Nucleus accumbens (tissue), 56 donors: ENCODE results near the gene UBFD1.
A peak's percentile ranks its signal among the peaks of the same experiment; 100 is the strongest.
"Not testable (repeated sequence)": the region's sequence is repeated elsewhere in the genome, so short reads cannot be mapped to it uniquely, and the experiment has no call there.

Experiments
- DNase-seq, 56 donors: peaks; one replicate each; lab custom pipeline; 2025; lab: John Stamatoyannopoulos, UW

The UBFD1 gene, protein sequence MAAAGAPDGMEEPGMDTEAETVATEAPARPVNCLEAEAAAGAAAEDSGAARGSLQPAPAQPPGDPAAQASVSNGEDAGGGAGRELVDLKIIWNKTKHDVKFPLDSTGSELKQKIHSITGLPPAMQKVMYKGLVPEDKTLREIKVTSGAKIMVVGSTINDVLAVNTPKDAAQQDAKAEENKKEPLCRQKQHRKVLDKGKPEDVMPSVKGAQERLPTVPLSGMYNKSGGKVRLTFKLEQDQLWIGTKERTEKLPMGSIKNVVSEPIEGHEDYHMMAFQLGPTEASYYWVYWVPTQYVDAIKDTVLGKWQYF

DNA sequence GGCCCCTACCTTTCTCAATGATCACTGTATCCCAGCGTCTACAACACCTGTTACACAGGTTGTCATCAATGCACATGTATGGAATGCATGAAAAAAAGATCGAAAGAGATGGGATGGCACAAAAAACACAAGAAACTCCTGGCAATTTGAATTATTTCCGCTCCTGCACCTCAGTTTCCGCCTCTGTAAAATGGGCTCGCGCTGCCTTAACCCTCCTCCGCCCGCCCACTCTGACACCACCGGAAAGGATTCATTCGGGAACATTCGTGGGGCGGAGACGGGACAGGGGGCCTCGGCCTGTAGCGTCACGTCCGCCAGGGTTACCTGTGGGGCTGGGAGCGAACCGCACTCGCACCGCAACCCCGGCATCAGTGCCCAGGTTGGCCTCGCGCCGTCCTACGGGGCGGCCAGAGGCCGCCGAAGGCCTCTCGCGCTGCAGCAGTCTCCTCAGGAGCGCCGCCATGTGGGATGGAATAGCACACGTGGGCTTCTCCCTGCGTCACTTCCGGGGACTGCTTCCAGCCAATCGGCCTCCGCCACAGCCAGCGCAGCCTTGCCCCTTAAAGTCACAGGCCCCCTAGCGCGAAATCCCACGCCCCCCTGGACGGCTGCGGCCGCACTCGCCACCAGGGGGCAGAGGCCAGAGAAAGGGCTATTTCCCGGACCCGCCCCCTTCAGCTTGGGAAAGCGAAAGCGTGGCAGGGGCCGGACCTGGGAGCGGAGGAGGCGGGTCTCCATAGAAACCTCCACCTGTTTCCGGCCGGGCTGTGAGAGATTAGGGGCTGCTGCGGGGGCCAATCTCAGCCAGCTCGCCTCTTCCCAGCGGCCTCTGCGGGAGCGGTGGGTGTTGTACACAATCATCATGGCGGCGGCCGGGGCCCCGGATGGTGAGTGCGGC, at the start of gene UBFD1, which contains the start of gene EARS2:
Gene UBFD1 (plus strand): TSS at position 847 of the 898 bp plus-strand sequence. CDS start 16 bp downstream, at position 863.
Gene EARS2 (minus strand): TSS at position 470 of the 898 bp plus-strand sequence. CDS start 7 bp downstream, at position 463.
- DNase-seq, result peak; percentile 65 to 100 (median 96)

DNA sequence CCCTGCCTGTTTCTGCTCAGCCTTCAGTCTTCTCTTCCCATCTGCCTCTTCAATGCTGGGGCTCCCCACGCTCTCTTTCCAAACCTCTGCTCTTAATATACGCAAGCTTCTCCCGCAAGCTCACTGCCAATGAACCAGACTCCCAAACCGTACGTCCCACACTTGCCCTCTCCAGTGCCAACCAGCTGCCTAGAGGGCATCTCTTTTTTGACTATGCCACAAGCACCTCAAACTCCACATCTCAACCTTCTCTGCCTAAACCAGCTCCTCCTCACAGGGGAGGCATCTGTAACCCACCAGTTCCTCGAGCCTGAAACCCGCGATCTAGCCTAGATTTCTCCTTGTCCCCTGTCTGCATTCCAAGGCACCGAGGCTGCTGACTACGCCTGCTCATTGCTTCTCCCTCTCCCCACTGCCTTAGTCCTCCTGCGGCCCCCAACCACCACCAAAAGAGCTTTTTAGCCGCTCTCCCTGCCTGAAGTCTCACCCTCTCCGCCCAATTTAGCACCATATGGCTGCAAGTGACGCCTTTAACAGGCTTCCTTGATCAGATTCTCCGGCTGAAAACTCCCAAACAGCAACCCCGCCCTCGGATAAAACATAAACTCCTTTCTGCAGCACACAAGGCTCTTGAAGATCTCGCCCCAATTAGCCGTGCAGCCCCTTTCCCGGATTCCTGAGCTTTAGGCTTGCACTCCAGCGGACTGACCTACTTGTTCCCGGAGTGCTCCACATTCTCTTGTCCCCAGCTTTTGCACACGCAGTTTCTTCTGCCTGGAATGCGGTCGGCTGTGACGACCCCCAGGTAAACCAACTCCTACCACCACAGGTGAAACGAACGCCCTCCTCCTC, 48.7 kb upstream of the UBFD1 start:
- peak in 21 of 56 donors; percentile 10 to 57 (median 39) for DNase-seq

DNA sequence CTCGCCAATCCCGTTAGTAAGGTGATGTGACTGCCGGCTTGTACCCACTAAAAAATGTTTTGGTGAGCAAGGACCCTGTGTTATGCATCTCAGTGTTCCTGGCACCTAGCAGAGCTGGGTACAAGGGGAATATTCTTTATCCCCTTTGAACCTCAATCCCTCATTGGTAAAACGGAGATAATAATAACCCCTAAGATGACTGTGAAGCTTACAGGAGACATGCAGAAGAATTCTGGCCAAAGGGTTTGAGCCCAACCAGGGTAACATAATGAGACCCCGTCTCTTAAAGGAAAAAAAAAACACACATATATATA, 48.1 kb upstream of the UBFD1 start:
- no peak for DNase-seq

DNA sequence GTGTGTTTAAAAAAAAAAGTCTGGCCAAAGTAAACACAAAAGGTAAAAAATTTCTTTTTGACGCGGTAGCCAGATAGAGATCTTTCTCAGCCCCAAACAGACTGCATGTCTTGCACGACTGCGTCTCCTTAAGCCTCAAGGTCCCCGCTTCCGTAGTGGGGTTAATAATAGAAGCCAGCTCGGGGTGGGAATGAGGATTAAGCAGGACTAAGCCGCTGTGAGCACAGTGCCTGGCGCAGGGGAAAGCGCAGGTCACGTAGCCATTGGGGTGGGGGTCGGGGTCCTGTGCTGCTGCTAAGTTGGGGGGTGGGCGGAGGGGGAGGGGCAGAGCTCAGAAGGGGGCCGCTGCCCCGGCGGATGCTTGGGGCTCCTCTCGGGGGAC, 47.8 kb upstream of the UBFD1 start:
- DNase-seq, result peak in 11 of 56 donors; percentile 5 to 61 (median 32)

DNA sequence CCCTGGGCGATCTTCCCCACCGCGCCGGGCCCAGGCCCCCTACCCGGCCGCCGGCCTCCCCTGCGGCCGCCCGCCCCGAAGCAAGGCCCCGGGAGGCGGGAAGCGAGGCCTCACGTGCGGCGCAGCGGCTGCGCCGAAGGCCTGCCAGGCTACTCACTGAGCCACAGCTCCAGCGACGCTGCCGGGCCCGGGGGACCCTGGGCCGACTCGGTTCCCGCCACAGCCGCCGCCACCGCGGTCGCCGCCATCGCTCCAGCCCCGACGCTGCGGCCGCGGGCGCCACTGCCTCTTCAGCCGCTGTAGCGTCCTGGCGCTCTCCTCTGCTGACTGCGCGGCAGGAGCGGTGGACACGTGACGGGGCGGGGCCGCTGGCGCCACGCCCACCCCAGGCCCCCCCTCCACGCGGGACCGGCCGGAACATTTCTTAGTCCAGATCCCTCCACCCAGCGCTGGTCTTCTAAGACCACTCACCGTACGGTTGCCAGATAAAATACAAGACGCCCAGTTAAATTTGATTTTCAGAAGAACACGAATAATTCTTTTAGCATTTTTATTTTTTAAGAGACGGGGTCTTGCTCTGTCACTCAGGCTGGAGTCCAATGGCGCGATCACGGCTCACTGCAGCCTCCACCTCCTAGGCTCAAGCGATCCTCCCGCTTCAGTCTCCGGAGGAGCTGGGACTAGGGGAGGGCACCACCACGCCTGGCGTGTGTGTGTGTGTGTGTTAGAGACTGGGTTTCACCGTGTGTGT, 47.2 kb upstream of the UBFD1 start, which contains the start of gene GGA2:
Gene GGA2 (minus strand): TSS at position 331 of the 751 bp plus-strand sequence. CDS start 83 bp downstream, at position 248.
- peak in 55 of 56 donors; percentile 13 to 88 (median 67) for DNase-seq

DNA sequence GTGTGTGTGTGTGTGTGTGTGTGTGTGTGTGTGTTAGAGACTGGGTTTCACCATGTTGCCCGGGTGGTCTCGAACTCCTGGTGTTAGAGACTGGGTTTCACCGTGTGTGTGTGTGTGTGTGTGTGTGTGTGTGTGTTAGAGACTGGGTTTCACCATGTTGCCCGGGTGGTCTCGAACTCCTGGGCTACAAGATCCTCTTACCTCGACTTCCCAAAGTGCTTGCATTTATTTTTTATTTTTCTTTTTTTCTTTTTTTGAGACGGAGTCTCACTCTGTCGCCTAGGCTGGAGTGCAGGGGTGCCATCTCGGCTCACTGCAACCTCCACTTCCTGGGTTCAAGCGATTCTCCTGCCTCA, 46.6 kb upstream of the UBFD1 start:
- DNase-seq, result not testable (repeated sequence)

DNA sequence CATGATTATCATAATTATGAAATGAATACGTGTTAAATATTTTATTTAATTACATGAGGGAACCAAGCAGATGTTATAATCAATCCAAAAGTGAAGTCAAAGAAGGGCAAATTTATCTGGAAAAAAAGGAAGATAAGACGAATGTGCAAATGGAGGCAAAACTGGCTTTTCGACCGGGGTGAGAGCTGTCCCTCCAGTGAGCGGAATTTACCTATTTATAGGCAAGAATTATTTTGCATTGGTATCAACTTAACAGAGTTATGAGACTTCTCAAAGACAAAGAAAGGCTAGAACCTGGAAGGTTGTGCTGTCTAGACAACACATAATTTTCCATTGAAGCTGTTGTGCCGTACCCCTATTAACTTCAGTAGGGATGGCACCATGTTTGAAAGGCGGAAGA, 45.8 kb upstream of the UBFD1 start:
- no peak for DNase-seq

DNA sequence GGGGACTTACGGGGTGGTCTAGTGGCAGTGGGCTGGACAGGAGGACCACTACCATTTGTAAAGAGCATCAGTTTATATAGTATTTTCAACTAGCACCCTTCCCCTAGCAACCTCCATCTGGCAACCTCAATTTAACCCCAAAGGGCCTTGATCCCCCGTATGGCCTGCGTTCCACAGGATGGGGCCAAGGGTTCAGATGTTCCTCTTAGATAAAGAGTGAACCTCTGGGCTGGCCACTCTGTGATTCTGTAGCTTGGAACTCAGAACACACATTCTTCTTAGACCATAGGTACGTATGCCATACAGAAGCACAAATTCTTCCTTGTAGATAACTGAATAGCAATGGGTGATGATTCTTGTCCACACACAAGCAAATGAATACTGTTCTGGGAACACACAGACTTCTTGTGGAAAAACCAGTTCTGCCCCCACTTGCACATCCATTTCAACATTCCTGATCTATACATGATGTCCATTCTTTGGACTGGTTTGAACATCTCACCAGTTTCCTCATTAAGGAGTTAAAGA, 45.3 kb upstream of the UBFD1 start:
- DNase-seq, result no peak

DNA sequence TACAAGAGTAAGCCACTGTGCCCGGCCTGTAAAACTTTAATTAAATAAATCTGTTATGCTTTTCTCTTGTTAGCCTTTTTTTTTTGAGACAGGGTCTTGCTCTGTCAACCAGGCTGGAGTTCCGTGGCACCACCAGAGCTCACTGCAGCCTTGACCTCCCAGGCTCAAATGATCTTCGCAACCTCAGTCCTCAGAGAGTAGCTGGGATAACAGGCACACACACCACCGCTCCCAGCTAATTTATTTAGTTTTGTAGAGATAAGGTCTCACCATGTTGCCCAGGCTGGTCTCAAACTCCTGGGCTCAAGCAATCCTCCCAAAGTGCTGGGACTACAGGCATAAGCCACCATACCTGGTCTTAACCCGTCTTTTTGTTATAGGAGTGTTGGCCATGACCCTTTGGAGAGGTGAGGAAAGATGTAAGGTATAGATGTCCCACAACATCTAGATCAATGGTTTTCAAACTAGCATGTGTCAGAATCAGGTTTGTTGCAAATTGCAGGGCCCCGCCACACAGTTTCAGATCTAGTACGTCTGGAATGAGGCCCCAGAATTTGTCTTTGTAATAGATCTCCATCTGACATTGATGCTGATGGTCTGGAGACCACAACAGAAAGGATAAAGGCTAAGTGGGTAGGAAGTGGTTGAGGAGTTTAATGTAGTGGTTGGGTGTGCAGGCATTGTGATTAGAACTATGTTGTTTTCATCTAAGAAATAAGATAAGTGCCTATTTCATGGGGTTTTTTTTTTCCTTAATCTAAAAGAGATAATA, 43.0 kb upstream of the UBFD1 start:
- DNase-seq, result no peak

DNA sequence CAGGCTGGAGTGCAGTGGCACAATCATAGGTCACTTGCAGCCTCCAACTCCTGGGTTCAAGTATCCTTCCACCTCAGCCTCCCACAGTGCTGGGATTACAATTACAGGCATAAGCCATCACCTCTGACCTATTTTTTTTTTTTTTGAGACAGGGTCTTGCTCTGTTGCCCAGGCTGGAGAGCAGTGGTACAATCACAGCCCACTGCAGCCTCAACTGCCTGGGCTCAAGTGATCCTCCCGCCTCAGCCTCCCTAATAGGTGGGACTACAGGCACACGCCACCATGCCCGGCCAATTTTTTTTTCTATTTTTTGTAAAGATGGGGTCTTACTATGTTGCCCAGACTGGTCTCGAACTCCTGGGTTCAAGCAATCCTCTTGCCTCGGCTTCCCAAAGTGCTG, 41.6 kb upstream of the UBFD1 start:
- no peak for DNase-seq

DNA sequence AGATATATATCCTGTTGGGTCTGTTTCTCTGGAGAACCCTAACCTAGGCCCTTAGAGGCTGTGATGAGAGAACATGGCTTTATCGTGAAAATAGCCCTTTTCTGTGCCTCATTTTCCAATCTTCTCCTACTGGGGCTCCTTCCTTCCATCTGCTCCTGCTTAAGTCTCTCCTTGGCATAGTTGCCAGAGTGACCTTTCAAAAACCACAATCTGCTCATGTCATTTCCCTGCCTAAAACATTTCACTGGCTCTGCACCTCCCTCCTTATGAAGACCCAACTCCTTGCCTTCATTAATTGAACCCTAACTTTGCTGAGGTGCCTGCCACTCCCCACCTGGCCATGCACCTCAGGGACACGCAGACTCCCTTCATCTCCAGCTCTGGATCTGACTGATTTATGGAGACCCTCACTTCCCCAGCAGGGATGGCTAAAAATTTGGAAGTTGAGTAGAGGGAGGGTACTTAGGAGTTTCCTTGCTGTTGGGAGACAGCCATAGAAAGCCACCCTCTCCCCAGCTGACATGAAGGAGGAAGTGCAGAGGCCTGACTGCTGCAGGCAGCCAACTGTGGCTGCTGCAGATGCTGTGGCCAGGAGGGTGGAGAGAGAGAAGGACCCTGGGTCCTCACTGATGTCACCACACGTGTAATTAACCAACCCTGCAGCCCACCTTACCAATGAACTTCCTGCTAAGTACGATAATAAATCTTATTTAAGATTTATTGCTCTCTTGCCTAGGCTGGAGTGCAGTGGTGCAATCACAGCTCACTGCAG, 41.0 kb upstream of the UBFD1 start:
- peak in 2 of 56 donors; percentile 2 to 6 for DNase-seq

DNA sequence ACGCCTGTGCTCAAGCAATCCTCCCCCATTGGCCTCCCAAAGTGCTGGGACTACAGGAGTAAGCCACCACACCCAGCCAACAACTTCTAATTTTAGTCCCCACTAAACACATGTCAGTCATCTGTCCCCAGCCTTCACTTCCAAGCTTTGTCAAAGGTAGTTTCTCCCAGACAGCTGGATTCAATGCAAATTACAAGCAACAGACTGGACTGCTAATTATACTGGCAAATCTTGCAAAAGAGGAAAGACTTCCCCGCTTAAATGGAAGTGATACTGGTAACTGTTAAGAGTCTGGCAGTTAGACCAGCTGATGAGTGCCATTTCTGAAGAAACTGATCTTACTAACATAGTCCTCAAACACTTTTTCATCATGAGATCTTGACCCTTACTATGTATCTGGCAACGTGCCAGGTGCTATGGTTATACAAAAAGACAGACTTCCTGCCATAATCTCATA, 39.1 kb upstream of the UBFD1 start:
- no peak for DNase-seq

DNA sequence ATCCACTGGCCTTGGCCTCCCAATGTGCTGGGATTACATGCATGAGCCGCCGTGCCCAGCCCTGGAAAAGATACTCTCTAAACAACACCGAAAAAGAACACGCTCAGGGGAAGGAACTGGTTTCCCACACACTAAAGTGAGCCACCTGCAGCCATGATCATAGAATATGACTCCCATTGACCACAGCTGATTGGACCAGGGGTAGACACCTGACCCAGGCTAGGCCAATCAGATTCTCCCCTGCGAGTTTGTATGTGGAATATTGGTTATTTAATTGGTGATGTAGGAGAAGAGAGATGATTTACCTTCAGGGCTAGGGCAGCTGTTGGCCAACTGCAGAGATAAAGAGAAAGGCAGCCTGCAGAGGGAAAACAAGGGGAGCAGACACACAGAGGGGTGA, 38.2 kb upstream of the UBFD1 start:
- DNase-seq, result no peak

DNA sequence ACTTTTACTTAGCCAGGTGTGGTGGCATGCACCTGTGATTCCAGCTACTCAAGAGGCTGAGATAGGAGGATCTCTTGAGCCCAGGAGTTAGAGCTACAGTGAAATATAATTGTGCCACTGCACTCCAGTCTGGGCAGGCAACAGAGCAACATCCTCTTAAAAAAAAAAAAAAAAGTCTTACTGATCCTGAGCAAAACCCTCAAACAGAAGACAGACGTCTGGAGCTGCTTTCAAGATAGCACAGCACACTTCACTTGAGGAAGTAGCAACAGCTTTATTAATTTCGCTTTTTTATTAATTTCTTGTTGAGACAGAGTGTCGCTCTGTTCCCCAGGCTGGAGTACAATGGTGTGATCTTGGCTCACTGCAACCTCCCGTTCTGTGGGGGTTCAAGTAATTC, 37.0 kb upstream of the UBFD1 start:
- no peak for DNase-seq

DNA sequence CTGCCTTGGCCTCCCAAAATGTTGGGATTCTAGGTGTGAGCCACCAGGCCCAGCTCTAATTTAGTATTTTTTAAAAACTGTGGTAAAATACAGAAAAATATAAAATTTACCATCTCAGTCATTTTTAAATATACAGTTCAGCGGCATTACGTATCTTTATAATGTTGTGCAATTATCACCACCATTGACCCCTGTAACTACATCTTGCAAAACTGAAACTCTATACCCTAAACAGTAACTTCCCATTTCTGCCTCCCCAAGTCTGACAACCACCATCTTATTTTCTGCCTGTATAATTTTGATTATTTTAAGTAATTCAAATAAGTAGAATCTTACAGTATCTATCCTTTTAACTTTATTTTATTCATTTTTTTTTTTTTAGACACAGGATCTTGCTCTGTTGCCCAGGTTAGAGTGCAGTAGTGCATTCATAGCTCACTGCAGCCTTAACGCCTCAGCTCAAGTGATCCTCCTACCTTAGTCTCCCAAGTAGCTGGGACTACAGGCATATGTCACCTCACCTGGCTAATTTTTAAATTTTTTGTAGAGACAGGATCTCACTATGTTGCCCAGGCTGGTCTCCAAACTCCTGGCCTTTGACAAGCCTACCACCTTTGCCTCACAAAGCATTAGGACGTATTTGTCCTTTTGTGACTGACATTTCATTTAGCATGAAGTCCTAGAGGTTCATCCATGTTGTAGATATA, 36.3 kb upstream of the UBFD1 start:
- DNase-seq, result no peak

DNA sequence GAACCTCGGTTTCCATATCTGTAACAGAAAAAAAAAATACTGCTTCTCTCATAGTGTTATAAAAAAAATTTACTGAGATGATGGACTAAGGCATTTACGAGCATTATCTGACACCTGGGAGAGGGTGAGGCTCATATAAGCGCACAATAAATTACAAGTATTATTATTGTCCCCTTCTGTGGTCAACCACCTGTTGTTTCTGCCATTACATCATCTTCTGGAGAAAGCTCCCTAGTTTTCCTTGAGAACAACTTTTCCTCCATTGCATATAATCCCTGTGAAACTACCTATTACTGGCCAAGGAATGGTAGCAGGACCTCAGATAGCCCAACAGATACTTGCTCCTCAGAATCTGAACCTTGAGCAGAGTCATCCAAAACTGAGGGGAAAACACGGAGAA, 35.6 kb upstream of the UBFD1 start:
- DNase-seq, result no peak

DNA sequence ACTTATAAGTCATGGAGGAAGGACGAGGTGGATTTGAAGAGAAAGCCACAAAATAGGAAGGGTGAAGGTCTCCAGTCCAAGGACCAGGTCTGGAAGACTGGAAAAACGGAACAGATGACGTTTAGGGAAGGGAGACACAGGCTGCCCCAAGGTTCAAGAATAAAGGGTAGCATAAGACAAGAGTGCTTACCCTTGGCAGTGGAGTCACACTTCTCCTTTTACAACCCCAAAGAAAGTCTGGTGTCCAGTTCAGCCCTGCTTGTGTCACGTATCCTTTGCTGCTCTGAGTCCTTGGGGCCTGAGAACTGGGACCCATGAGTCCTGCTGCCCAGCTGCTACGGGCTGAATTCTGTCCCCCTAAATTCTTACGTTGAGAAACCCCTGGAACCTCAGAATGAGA, 34.2 kb upstream of the UBFD1 start:
- DNase-seq, result peak in 2 of 56 donors; percentile 2 to 7
